DOHH2 (cell line): ENCODE results near the gene AAGAB.

Experiments used
- H3F3A ChIP-seq: fragments of 200-600 bp; sonication (generic), shearing (Covaris generic); 2 replicates; pipeline ENCODE4 v1.6.0; 2016; ENCODE audit warnings: antibody characterized with exemption, mild to moderate bottlenecking; ENCODE audit not compliant: control insufficient read depth, insufficient read depth
- H3K27ac ChIP-seq: fragments of 200-600 bp; sonication (generic); 2 replicates; pipeline ENCODE4 v1.5.1; 2014; ENCODE audit warnings: low read depth, mild to moderate bottlenecking, low read length, moderate library complexity
- H3K27me3 ChIP-seq: fragments of 200-600 bp; sonication (generic); 2 replicates; pipeline ENCODE4 v1.6.1; 2014; ENCODE audit warnings: mild to moderate bottlenecking, low read length, mixed read lengths; ENCODE audit not compliant: control insufficient read depth
- H3K36me3 ChIP-seq: fragments of 200-600 bp; sonication (generic); 2 replicates; pipeline ENCODE4 v1.6.1; 2014; ENCODE audit warnings: mild to moderate bottlenecking, low read length, moderate library complexity, mixed read lengths; ENCODE audit not compliant: control insufficient read depth
- H3K4me1 ChIP-seq: fragments of 200-600 bp; sonication (generic); 2 replicates; pipeline ENCODE4 v1.6.1; 2014; ENCODE audit warnings: mild to moderate bottlenecking, low read length, mixed read lengths; ENCODE audit not compliant: control insufficient read depth
- H3K4me2 ChIP-seq: fragments of 200-600 bp; sonication (generic); 2 replicates; pipeline ENCODE4 v1.6.0; 2014; ENCODE audit warnings: mild to moderate bottlenecking, low read length, moderate library complexity
- H3K4me3 ChIP-seq: fragments of 200-600 bp; sonication (generic); 2 replicates; pipeline ENCODE4 v1.5.1; 2014; ENCODE audit warnings: mild to moderate bottlenecking, low read length, mixed read lengths
- H3K79me2 ChIP-seq: fragments of 200-600 bp; sonication (generic); 2 replicates; pipeline ENCODE4 v1.6.1; 2014; ENCODE audit warnings: mild to moderate bottlenecking, low read length, mixed read lengths; ENCODE audit not compliant: control insufficient read depth
- H3K9me2 ChIP-seq: fragments of 200-600 bp; sonication (generic); replicated peaks from 2 replicates; pipeline ENCODE4 v1.6.1; 2014; ENCODE audit warnings: mild to moderate bottlenecking, low read length, mixed read lengths; ENCODE audit not compliant: control insufficient read depth
- H3K9me3 ChIP-seq: fragments of 200-600 bp; sonication (generic); 2 replicates; pipeline ENCODE4 v1.6.1; 2014; ENCODE audit warnings: antibody characterized with exemption, low read length, mixed read lengths; ENCODE audit not compliant: control insufficient read depth, insufficient read depth
- H4K20me1 ChIP-seq: fragments of 200-600 bp; sonication (generic); 2 replicates; pipeline ENCODE4 v1.6.0; 2014; ENCODE audit warnings: low read depth, mild to moderate bottlenecking, antibody characterized with exemption, low read length, moderate library complexity; ENCODE audit not compliant: control insufficient read depth, insufficient read depth
- EZH2phosphoT487 ChIP-seq: fragments of 200-600 bp; sonication (generic); IDR thresholded peaks from 2 replicates; pipeline ENCODE4 v1.6.1; 2017; ENCODE audit warnings: borderline replicate concordance, mild to moderate bottlenecking, antibody characterized with exemption, low read length, moderate library complexity, mixed read lengths
- TF ChIP-seq, protein P1 (sequence below): fragments of 200-600 bp; sonication (generic); IDR thresholded peaks from one replicate; pipeline ENCODE4 v1.5.1; 2014; ENCODE audit warnings: antibody characterized with exemption, mild to moderate bottlenecking, low read depth, low read length; ENCODE audit not compliant: poor library complexity, severe bottlenecking

AAGAB gene

DNA sequence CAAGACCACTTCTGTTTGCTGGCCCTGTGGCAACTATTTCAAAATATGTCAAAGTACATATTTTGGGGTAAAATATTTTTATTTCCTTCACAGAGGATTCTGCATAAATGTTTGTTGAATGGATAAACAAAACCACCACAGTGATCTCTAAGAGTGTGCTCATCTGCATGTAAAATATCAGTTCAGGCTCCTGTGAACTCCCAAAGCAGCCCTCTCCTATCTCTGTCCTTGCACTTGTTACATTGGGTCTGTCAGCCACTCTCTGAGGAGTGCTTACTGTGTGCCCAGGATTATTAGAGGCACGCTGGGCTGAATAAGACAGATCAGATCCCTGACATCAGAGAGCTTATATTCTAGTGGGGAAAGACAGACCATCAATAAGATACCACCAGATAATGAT lies 27.3 kb upstream of the AAGAB start:
- H3K4me3 ChIP-seq = no peak overlapping the region
- H3K79me2 ChIP-seq = no peaks in the 10 kb centered on the region
- no peaks in the 10 kb centered on the region for H3K36me3 ChIP-seq
- H3K4me2 ChIP-seq = no peak overlapping the region
- H3F3A ChIP-seq = no peaks in the 10 kb centered on the region
- no peak overlapping the region for H3K27ac ChIP-seq
- no peaks in the 10 kb centered on the region for H3K4me1 ChIP-seq
- H3K27me3 ChIP-seq = 0 out of 2 replicates have a peak, but pooled peaks cover 3% of the 10 kb centered on the region
- no peak for TF ChIP-seq EZH2phosphoT487
- TF ChIP-seq, protein P1, sequence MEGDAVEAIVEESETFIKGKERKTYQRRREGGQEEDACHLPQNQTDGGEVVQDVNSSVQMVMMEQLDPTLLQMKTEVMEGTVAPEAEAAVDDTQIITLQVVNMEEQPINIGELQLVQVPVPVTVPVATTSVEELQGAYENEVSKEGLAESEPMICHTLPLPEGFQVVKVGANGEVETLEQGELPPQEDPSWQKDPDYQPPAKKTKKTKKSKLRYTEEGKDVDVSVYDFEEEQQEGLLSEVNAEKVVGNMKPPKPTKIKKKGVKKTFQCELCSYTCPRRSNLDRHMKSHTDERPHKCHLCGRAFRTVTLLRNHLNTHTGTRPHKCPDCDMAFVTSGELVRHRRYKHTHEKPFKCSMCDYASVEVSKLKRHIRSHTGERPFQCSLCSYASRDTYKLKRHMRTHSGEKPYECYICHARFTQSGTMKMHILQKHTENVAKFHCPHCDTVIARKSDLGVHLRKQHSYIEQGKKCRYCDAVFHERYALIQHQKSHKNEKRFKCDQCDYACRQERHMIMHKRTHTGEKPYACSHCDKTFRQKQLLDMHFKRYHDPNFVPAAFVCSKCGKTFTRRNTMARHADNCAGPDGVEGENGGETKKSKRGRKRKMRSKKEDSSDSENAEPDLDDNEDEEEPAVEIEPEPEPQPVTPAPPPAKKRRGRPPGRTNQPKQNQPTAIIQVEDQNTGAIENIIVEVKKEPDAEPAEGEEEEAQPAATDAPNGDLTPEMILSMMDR = no peak
- no peaks in the 10 kb centered on the region; the same call in 1 of the 2 replicates for H3K9me3 ChIP-seq
- H4K20me1 ChIP-seq = no peaks in the 10 kb centered on the region
- no peaks in the 10 kb centered on the region for H3K9me2 ChIP-seq

DNA sequence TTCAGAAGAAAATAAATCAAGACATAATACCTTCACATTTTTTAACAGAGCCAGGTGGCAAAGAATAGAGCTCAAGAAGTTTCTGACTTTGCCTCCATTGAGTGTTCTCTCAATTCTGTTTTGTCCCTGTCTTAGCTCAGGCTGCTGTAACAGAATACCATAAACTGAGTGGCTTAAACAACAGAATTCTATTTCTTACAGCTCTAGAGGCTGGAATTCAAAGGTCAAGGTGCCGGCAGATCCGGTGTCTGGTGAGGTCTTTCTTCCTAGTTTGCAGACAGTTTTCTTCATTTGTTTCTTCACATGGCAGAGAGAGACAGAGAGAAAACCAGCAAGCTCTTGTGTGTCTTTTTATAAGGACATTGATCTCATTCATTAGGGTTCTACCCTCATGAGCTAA lies 25.8 kb upstream of the AAGAB start:
- H3K4me2 ChIP-seq = no peak overlapping the region
- H3F3A ChIP-seq = no peaks in the 10 kb centered on the region
- TF ChIP-seq EZH2phosphoT487 = no peak
- TF ChIP-seq, protein P1 = no peak
- 0 out of 2 replicates have a peak, but pooled peaks cover 3% of the 10 kb centered on the region for H3K27me3 ChIP-seq
- H3K27ac ChIP-seq = no peak overlapping the region
- no peaks in the 10 kb centered on the region for H4K20me1 ChIP-seq
- H3K9me2 ChIP-seq = no peaks in the 10 kb centered on the region
- H3K79me2 ChIP-seq = no peaks in the 10 kb centered on the region
- no peaks in the 10 kb centered on the region for H3K4me1 ChIP-seq
- no peaks in the 10 kb centered on the region for H3K9me3 ChIP-seq
- no peak overlapping the region for H3K4me3 ChIP-seq
- no peaks in the 10 kb centered on the region for H3K36me3 ChIP-seq

GRCh38 chr15:67276666-67277065 lies 22.2 kb upstream of the AAGAB start:
- H3K36me3 ChIP-seq = no peaks in the 10 kb centered on the region

More at GRCh38 chr15:67276666-67277065, 22.2 kb upstream of the AAGAB start:
- no peaks in the 10 kb centered on the region for H3K4me1 ChIP-seq
- no peaks in the 10 kb centered on the region for H3K79me2 ChIP-seq
- 0 out of 2 replicates have a peak, but pooled peaks cover 3% of the 10 kb centered on the region for H3K27me3 ChIP-seq
- no peaks in the 10 kb centered on the region for H3K9me3 ChIP-seq
- H3K9me2 ChIP-seq = no peaks in the 10 kb centered on the region
- no peak for TF ChIP-seq EZH2phosphoT487
- TF ChIP-seq, protein P1 = no peak
- no peak overlapping the region for H3K4me2 ChIP-seq
- no peak overlapping the region for H3K27ac ChIP-seq
- H3K4me3 ChIP-seq = no peak overlapping the region
- no peaks in the 10 kb centered on the region for H3F3A ChIP-seq
- H4K20me1 ChIP-seq = no peaks in the 10 kb centered on the region
